Caco-2 (cell line): ENCODE results near the gene TTC33. TPM values are rescaled to one million over a fixed set of nuclear protein-coding genes. Genes with fewer than 3 reads are reported as not detected.

Source experiments
- BruUV-seq: library from RNA; stranded (reverse); fragments of 400-500 nt; replicated peaks from 2 replicates; lab custom pipeline; 2021; lab: Mats Ljungman, UMichigan
- CTCF ChIA-PET: fragments of 300-600 bp; sonication (Branson Sonifier 250); formaldehyde crosslinking; loops from one replicate; lab custom pipeline; 2022; ENCODE audit warnings: antibody characterized with exemption; lab: Charles Lee
- POLR2A ChIA-PET: fragments of 300-600 bp; sonication (Branson Sonifier 250); formaldehyde crosslinking; loops from one replicate; lab custom pipeline; 2022; ENCODE audit warnings: antibody characterized with exemption; lab: Charles Lee
- DNase-seq, 2 experiments: peaks; one replicate each; pipeline versions ENCODE4 v3.0.0 to v3.0.0-alpha.2; 2020 to 2022
- H3K27me3 ChIP-seq: replicated peaks from 2 replicates; pipeline ENCODE4 v1.6.0; 2011; ENCODE audit warnings: low read length; ENCODE audit not compliant: control insufficient read depth, insufficient read depth
- H3K36me3 ChIP-seq: 2 replicates; pipeline ENCODE4 v1.5.1; 2011; ENCODE audit warnings: low read length; ENCODE audit not compliant: control insufficient read depth, insufficient read depth
- H3K4me1 ChIP-seq: fragments of 250-450 bp; sonication (Bioruptor Pico); 2 replicates; pipeline ENCODE4 v1.5.1; 2020; ENCODE audit warnings: mild to moderate bottlenecking
- H3K4me3 ChIP-seq: 2 replicates; pipeline ENCODE4 v1.5.1; 2011; ENCODE audit warnings: low read depth, mild to moderate bottlenecking, control low read depth, low read length
- H3K9me3 ChIP-seq: fragments of 250-450 bp; sonication (Bioruptor Pico); 2 replicates; pipeline ENCODE4 v1.5.1; 2020; ENCODE audit warnings: mild to moderate bottlenecking, moderate library complexity
- H3K27ac Mint-ChIP-seq: one replicate; pipeline ENCODE4 v1.8.0; 2022; ENCODE audit warnings: mixed read lengths; ENCODE audit not compliant: unreplicated experiment
- H3K27me3 Mint-ChIP-seq: one replicate; pipeline ENCODE4 v1.8.0; 2022; ENCODE audit warnings: mixed read lengths; ENCODE audit not compliant: insufficient read depth, unreplicated experiment
- H3K36me3 Mint-ChIP-seq: one replicate; pipeline ENCODE4 v1.8.0; 2022; ENCODE audit warnings: mild to moderate bottlenecking, mixed read lengths; ENCODE audit not compliant: insufficient read depth, unreplicated experiment
- H3K4me1 Mint-ChIP-seq: one replicate; pipeline ENCODE4 v1.8.0; 2022; ENCODE audit warnings: low read depth, mixed read lengths; ENCODE audit not compliant: unreplicated experiment
- H3K4me3 Mint-ChIP-seq: one replicate; pipeline ENCODE4 v1.8.0; 2022; ENCODE audit warnings: mild to moderate bottlenecking, moderate library complexity, mixed read lengths; ENCODE audit not compliant: unreplicated experiment
- H3K9me3 Mint-ChIP-seq: one replicate; pipeline ENCODE4 v1.8.0; 2022; ENCODE audit warnings: mixed read lengths; ENCODE audit not compliant: unreplicated experiment
- CTCF ChIP-seq, 2 experiments: fragments of 200-600 bp in 1 of 2; IDR thresholded peaks; 1 replicate in 1 of 2; 2 replicates in 1 of 2; pipeline versions ENCODE4 v1.5.1 to v1.8.0; 2011 to 2022; ENCODE audit warnings: antibody characterized with exemption in 1 of 2, control low read depth in 1 of 2, inconsistent platforms in 1 of 2, low read depth in 1 of 2, low read length in 1 of 2, mild to moderate bottlenecking in 1 of 2, moderate library complexity in 1 of 2; ENCODE audit not compliant: insufficient read depth in 1 of 2, severe bottlenecking in 1 of 2, unreplicated experiment in 1 of 2
- intact Hi-C: fragments of 100-400 bp; cut with micrococcal nuclease; formaldehyde crosslinking; loops from one replicate; pipeline ENCODE4 v1.10.0; 2022; ENCODE audit not compliant: unreplicated experiment
- total RNA-seq: library from RNA; stranded (reverse); gene quantifications from 2 replicates; pipeline ENCODE4 v1.2.3, GENCODE V29; 2022

TTC33 gene
- total RNA-seq, 1 experiment from 2014 or later: 8.6 TPM

DNA sequence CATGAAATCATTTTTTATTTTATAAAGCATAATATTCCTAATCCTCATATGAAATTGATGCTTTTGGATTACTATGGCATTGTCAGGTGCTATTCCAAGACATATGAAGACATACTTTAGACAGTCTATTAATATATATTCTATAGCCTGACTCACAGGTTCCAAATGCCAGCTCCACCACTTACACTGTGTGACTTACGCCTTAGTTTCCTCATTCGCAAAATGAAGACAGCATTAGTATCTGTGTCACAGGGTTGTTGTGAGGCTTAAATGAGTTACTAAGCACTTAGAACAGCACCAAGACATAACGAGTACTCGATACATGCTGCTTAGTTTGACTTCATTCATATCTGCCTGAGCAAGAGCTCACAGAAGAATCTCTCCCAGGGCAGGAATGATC lies 208.2 kb downstream of the TTC33 start:
- Histone ChIP-seq H3K4me3 (no peak overlapping the region), H3K9me3 (no peaks in the 10 kb centered on the region), H3K36me3 (no peaks in the 10 kb centered on the region), H3K27me3 (no peaks in the 10 kb centered on the region), H3K4me1 (peaks cover 21% of the 10 kb centered on the region)
- Mint-ChIP-seq H3K27ac (no peak overlapping the region), H3K4me1 (peaks cover 8% of the 10 kb centered on the region), H3K36me3 (no peaks in the 10 kb centered on the region), H3K27me3 (no peaks in the 10 kb centered on the region), H3K9me3 (no peaks in the 10 kb centered on the region), H3K4me3 (no peak overlapping the region)
- DNase-seq: no peak
- ChIA-PET POLR2A (no interaction called here), CTCF (no interaction called here)
- no TSS peak for BruUV-seq
- no peak for TF ChIP-seq CTCF (IDR thresholded peaks at IDR 0.05; ENCODE audit: insufficient read depth in 1 of 2, low read depth in 1 of 2, low read length in 1 of 2, severe bottlenecking in 1 of 2, unreplicated experiment in 1 of 2)
- intact Hi-C loops: loop anchor here (5.0 kb wide), 1 partner anchor 120 kb away; no protein-coding TSS in a partner anchor

- intact Hi-C loops: no loop called here
- no peaks in the 10 kb centered on the region for H3K9me3 ChIP-seq
- Mint-ChIP-seq H3K4me1 (no peaks in the 10 kb centered on the region), H3K4me3 (no peak overlapping the region), H3K36me3 (no peaks in the 10 kb centered on the region), H3K9me3 (peaks cover 7% of the 10 kb centered on the region), H3K27me3 (no peaks in the 10 kb centered on the region), H3K27ac (no peak overlapping the region)
- no peak for TF ChIP-seq CTCF (IDR thresholded peaks at IDR 0.05; ENCODE audit: insufficient read depth in 1 of 2, low read depth in 1 of 2, low read length in 1 of 2, severe bottlenecking in 1 of 2, unreplicated experiment in 1 of 2)
- no peaks in the 10 kb centered on the region for H3K36me3 ChIP-seq
- H3K4me3 ChIP-seq: no peak overlapping the region
- CTCF ChIA-PET: no interaction called here
- POLR2A ChIA-PET: no interaction called here
- H3K27me3 ChIP-seq: no peaks in the 10 kb centered on the region
- DNase-seq: no peak
- no TSS peak for BruUV-seq
- no peaks in the 10 kb centered on the region for H3K4me1 ChIP-seq
Observed at GRCh38 chr5:40540301-40540700, 215.5 kb downstream of the TTC33 start.

GRCh38 chr5:40524677-40525076 lies 231.1 kb downstream of the TTC33 start:
- Histone ChIP-seq H3K27me3 (no peaks in the 10 kb centered on the region), H3K9me3 (no peaks in the 10 kb centered on the region), H3K4me1 (no peaks in the 10 kb centered on the region), H3K4me3 (no peak overlapping the region), H3K36me3 (no peaks in the 10 kb centered on the region)
- DNase-seq: no peak
- ChIA-PET CTCF (no interaction called here), POLR2A (no interaction called here)
- H3K9me3 Mint-ChIP-seq: no peaks in the 10 kb centered on the region
- H3K27ac Mint-ChIP-seq: no peak overlapping the region
- intact Hi-C loops: no loop called here
- H3K4me3 Mint-ChIP-seq: no peak overlapping the region
- peaks cover 23% of the 10 kb centered on the region for H3K27me3 Mint-ChIP-seq
- BruUV-seq: no TSS peak
- H3K4me1 Mint-ChIP-seq: no peaks in the 10 kb centered on the region
- no peaks in the 10 kb centered on the region for H3K36me3 Mint-ChIP-seq
- TF ChIP-seq CTCF (IDR thresholded peaks at IDR 0.05; ENCODE audit: insufficient read depth in 1 of 2, low read depth in 1 of 2, low read length in 1 of 2, severe bottlenecking in 1 of 2, unreplicated experiment in 1 of 2): no peak
